C4-2B (cell line): ENCODE measurements around the gene PCDHGA1.
A peak's percentile ranks its signal among the peaks of the same experiment; 100 is the strongest.

Experiments used
- H3K27ac ChIP-seq: fragments of 450-650 bp; 2 replicates; pipeline ENCODE4 v1.5.1; 2017
- CTCF ChIP-seq: fragments of 450-650 bp; conservative IDR thresholded peaks from 2 replicates; pipeline ENCODE4 v1.5.1; 2017; ENCODE audit warnings: mild to moderate bottlenecking
- ZFX ChIP-seq: fragments of 450-650 bp; IDR thresholded peaks from 2 replicates; pipeline ENCODE4 v1.6.1; 2017

Gene PCDHGA1

DNA sequence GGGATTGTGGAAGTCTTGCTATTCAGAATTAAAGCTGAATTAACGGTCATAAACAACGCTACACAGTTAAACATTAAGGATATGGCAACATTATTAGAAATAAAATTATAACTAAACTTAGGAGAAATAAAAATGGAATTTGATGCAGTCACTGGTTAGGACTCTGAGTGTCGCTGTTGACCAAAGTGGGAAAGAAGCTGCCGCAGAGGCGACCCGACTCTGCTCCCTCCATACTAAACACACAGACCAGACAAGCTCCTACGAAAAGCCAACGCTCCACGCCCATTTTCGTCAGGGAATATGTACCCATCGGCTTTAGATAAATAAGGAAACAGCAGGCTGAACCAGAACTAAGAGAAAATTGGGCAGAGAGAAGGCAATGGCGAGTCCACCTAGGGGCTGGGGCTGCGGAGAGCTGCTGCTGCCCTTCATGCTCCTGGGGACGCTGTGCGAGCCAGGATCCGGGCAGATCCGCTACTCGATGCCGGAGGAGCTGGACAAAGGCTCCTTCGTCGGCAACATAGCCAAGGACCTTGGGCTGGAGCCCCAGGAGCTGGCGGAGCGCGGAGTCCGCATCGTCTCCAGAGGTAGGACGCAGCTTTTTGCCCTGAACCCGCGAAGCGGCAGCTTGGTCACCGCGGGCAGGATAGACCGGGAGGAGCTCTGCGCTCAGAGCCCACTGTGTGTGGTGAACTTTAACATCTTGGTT is 33.8 kb downstream of the PCDHGA1 start, which contains the start of gene PCDHGA5:
PCDHGA5 (plus strand) TSS at position 211 of the 709 bp plus-strand sequence; CDS start at position 380, 169 bp downstream.
- peak; percentile 34 for TF ChIP-seq CTCF
- TF ChIP-seq ZFX, result no peak
- no peak within 1 kb of the TSS for H3K27ac ChIP-seq

GRCh38 chr5:141366016-141366896 is 35.9 kb downstream of the PCDHGA1 start:
- H3K27ac ChIP-seq, result no peak overlapping the region
- TF ChIP-seq ZFX, result no peak
- TF ChIP-seq CTCF, result no peak

DNA sequence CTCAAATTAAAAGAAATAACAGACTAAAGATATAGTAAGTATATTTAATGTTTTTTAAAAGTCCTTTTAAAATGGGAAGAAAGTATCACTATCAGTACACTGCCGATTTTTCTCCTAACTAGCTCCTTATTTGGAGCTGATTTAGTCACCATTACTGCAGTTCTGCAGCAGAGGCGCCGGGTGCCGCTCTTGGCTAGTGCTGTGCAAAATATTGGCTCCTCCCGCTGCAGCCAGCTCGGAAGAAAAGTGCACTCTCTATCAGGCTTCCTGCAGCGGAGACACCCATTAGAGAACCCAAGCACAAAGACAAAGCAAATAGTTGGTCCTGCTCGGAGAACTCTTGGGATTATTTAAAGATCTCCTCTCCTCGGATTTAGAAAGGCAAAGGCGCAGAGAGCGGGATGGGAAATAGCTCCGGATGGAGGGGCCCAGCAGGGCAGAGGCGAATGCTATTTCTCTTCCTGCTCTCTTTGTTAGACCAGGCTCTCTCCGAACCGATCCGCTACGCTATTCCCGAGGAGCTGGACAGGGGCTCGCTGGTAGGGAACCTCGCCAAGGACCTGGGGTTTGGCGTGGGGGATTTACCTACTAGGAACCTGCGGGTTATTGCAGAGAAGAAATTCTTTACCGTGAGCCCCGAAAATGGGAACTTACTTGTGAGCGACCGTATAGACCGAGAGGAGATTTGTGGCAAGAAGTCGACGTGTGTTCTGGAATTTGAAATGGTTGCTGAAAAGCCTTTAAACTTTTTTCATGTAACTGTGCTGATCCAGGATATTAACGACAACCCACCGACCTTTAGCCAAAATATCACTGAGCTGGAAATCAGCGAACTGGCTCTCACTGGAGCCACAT is 39.9 kb downstream of the PCDHGA1 start, which contains the start of gene PCDHGB3:
PCDHGB3 (plus strand) TSS at position 249 of the 855 bp plus-strand sequence; CDS start at position 402, 153 bp downstream.
- TF ChIP-seq CTCF (peak; percentile 58), ZFX (no peak)
- no peak within 1 kb of the TSS for H3K27ac ChIP-seq

DNA sequence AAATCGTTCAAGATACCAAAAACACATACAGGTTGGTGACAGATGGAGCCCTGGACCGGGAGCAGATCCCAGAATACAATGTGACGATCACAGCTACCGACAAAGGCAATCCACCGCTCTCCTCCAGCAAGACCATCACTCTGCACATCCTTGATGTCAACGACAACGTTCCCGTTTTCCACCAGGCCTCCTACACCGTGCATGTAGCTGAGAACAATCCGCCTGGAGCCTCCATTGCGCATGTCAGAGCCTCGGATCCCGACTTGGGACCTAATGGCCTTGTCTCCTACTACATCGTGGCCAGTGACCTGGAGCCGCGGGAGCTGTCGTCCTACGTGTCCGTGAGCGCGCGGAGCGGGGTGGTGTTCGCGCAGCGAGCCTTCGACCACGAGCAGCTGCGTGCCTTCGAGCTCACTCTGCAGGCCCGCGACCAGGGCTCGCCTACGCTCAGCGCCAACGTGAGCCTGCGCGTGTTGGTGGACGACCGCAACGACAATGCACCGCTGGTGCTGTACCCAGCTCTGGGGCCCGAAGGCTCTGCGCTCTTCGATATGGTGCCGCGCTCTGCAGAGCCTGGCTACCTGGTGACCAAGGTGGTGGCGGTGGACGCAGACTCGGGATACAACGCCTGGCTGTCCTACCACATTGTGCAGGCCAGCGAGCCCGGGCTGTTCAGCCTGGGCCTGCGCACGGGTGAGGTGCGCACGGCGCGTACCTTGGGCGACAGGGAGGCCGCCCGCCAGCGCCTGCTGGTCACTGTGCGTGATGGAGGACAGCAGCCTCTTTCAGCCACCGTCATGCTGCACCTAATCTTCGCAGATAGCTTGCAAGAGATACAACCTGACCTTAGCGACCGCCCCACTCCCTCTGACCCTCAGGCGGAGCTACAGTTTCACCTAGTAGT is 41.5 kb downstream of the PCDHGA1 start:
- no peak for TF ChIP-seq ZFX
- no peak for TF ChIP-seq CTCF
- H3K27ac ChIP-seq, result no peak overlapping the region

- no peak within 1 kb of the TSS for H3K27ac ChIP-seq
- TF ChIP-seq CTCF (peak; percentile 75), ZFX (no peak)
Observed at GRCh38 chr5:141373673-141374317, 43.5 kb downstream of the PCDHGA1 start, which contains the start of gene PCDHGA6. PCDHGA6 (plus strand) TSS chr5:141373891; CDS start chr5:141374084, 193 bp downstream.

GRCh38 chr5:141374627-141375026 is 44.3 kb downstream of the PCDHGA1 start:
- H3K27ac ChIP-seq, result no peak overlapping the region
- no peak for TF ChIP-seq ZFX
- no peak for TF ChIP-seq CTCF
